ENCODE data around the gene PTH2.

DNA sequence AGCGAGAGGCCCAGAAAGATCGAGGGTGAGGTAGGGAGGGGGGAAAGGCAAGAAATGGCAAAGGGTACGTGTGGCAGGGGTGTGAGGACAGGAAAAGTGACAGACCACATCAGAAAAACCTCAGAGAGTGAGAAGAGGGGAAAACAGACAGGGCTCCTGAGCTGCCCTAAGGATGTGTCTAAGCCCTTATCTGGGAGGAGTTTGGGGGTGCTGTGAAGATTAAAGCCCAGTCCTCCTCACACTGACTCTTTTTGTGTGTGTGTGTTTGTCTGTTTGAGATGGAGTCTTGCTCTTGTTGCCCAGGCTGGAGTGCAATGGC lies 703 bp upstream of the PTH2 start:
- no peak for TF ChIP-seq EZH2phosphoT487 (IDR thresholded peaks at IDR 0.05; ENCODE audit: low read depth, severe bottlenecking, unreplicated experiment)
- TF ChIP-seq, protein P1, sequence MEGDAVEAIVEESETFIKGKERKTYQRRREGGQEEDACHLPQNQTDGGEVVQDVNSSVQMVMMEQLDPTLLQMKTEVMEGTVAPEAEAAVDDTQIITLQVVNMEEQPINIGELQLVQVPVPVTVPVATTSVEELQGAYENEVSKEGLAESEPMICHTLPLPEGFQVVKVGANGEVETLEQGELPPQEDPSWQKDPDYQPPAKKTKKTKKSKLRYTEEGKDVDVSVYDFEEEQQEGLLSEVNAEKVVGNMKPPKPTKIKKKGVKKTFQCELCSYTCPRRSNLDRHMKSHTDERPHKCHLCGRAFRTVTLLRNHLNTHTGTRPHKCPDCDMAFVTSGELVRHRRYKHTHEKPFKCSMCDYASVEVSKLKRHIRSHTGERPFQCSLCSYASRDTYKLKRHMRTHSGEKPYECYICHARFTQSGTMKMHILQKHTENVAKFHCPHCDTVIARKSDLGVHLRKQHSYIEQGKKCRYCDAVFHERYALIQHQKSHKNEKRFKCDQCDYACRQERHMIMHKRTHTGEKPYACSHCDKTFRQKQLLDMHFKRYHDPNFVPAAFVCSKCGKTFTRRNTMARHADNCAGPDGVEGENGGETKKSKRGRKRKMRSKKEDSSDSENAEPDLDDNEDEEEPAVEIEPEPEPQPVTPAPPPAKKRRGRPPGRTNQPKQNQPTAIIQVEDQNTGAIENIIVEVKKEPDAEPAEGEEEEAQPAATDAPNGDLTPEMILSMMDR (IDR thresholded peaks at IDR 0.05; ENCODE audit: poor library complexity): no peak
- no peak for TF ChIP-seq EZH2 (IDR thresholded peaks at IDR 0.05; ENCODE audit: borderline replicate concordance)
